GM19455 (cell line): ENCODE data around the gene CCSER1.
"Not testable (repeated sequence)": the region's sequence is repeated elsewhere in the genome, so short reads cannot be mapped to it uniquely, and the experiment has no call there.

Experiments used
- ATAC-seq: cut with Tn5 transposase; IDR thresholded peaks from one replicate; pipeline ENCODE4 v1.9.1; 2021; ENCODE audit not compliant: unreplicated experiment

The CCSER1 gene

DNA sequence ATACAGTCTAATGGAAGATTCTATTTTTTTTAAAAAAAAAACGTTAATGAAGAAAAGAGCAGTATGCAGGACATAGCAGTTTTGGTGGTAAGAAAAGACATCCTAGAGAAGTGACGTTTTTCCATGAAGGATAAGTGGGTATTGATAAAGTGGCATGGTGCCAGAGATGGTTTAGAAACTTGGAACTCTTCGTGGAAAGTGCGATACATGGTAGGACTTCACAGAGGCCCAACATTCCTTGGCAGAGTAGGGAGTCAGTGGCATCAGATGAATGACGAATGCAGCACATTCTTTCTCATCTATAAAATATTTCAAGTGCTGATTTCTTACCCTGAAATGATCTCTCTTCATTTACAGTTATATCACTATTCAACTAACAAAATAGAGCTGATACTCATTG is 298.7 kb downstream of the CCSER1 start:
- ATAC-seq = no peak

GRCh38 chr4:90438522-90438921 is 311.3 kb downstream of the CCSER1 start:
- no peak for ATAC-seq

GRCh38 chr4:90441770-90442169 is 314.6 kb downstream of the CCSER1 start:
- no peak for ATAC-seq

GRCh38 chr4:90442619-90443018 is 315.4 kb downstream of the CCSER1 start:
- ATAC-seq = no peak

DNA sequence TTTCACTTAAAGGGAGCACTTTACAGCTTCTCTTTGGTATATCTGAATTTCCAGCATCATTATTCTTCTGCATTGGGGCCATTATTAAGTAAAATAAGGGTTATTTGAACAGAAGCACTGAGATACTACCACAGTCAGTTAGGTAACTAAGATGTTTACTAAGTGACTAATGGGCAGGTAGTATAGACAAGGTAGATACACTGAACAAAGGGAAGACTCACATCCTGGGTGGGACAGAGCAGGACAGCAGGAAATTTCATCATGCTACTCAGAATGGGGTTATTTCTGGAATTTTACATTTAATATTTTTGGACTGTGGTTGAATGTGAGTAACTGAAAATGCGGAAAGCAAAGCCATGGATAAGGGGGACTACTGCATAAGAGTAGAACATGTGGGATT is 316.0 kb downstream of the CCSER1 start:
- ATAC-seq = no peak

DNA sequence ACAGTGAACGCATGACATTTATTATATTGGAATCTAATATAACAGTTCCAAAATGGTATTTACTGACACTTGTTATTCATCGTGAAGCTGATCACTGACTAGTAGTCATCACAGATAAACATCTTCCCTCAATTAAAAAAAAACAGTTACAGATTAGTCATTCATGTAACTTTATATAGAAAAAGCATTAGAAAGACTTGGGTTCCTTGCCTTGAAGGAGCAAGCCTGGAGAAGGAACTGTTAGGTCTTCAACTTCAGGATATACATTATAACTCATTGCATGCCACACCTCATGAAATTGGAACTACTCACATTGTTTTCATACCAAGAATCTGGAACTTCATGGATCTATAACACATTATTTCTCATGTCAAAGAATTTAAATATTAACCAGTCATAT is 317.7 kb downstream of the CCSER1 start:
- no peak for ATAC-seq

- no peak for ATAC-seq
Observed at GRCh38 chr4:90445380-90445779, 318.2 kb downstream of the CCSER1 start.

DNA sequence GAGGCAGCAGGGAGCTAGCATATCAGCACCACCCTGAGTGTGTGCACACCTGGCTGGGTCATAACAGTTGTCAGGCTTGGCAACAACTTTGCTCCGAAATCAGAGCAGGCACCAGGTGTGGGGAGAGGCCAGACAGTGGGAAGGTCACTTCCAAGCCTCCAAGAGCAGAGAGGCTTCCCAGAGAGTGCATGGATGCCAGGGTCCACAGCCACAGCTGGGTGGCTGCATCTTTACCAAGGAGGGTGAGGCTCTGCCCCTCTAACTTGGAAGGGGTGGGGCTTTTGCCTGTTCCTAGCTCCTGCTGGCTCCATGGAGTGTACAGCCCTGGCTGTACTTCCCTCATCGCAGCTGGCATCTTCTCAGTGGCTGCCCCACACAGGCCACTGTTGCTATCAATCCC is 322.4 kb downstream of the CCSER1 start:
- ATAC-seq = no peak

GRCh38 chr4:90456891-90457290 is 329.7 kb downstream of the CCSER1 start:
- ATAC-seq = no peak

DNA sequence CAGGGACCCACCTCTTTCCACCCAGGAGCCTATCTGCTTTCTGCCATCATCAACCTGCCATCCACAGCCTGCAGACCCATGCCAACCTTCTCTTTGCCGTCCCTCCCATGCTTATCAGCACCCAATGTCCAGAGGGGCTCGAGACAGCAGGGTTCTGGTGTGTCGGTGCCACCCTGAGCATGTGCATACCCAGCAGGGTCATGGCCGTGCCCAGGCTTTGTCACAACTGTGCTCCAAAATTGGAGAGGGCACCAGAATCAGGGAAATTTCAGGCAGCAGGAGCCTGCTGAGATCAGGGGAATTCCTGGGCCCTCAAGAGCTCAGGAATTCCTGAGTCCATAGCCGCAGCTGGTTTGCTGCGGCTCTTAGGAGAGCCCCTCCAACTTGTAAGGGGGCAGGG is 330.6 kb downstream of the CCSER1 start:
- no peak for ATAC-seq

- no peak for ATAC-seq
Observed at GRCh38 chr4:90458576-90458975, 331.4 kb downstream of the CCSER1 start.

DNA sequence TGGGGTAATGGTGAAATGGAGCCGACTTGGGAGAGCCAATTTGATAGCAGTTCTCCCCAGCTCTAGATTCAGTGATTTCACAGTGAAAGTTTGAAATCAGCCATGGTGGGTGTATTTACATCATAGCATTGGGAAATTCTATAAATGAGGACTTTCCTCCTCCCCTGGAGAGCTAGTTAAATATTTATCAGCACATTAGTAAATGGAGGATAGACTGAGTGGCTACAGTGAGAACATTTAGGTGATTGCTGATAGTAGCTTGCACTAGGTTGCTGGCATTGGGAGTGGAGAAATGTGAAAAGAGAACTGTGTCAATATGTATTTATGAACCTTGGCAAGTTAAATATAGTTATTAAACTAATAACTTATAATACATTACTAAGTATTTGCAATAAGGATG is 347.3 kb downstream of the CCSER1 start:
- no peak for ATAC-seq

DNA sequence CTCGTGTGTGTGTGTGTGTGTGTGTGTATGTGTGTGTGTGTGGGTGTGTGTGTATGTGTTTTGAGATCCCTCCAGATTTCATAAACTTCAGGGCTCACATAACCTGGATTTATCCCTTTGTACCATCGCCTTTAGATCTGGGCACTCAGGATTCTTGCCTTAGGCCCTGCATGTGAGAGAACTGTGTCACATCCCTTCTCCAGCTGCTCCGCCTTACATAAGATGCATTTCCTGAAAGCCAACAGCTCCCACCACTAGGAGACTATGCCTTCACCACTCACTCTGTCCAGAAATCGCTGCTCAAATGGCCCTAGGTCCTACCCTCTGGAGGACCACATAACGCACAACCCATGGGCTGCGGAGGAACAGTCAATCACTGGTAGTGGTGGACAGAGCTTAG is 348.8 kb downstream of the CCSER1 start:
- ATAC-seq = no peak

GRCh38 chr4:90476586-90476985 is 349.4 kb downstream of the CCSER1 start:
- ATAC-seq = no peak

DNA sequence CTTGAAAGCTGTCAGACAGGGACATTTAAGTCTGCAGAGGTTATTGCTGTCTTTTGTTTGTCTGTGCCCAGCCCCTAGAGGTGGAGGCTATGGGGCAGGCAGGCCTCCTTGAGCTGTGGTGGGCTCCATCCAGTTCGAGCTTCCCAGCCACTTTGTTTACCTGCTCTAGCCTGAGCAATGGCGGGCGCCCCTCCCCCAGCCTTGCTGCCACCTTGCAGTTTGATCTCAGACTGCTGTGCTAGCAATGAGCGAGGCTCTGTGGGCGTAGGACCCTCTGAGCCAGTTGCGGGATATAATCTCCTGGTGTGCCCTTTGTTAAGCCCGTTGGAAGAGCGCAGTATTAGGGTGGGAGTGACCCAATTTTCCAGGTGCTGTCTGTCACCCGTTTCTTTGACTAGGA is 357.7 kb downstream of the CCSER1 start:
- ATAC-seq = not testable (repeated sequence)

DNA sequence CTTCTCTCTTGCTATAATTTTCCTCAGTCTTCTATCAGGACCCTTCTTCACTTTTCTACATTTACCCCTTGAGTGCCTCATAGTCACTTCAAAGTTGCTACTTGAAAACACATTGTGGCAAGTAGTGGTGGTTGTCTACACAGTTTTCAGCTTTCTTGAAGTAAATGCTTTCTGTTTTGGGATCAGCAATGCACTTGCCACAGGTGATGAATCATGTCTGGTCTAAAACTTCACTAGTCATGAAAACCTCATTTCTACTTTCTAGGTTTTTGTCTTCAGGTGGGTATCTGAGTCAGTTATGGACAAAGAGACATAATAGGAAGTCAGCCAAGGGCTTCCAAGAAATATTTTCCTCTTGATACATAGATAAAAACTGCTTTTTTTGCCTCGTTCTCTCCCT is 359.2 kb downstream of the CCSER1 start:
- ATAC-seq = no peak

GRCh38 chr4:90495211-90495610 is 368.0 kb downstream of the CCSER1 start:
- ATAC-seq = no peak

GRCh38 chr4:90495936-90496335 is 368.7 kb downstream of the CCSER1 start:
- no peak for ATAC-seq

DNA sequence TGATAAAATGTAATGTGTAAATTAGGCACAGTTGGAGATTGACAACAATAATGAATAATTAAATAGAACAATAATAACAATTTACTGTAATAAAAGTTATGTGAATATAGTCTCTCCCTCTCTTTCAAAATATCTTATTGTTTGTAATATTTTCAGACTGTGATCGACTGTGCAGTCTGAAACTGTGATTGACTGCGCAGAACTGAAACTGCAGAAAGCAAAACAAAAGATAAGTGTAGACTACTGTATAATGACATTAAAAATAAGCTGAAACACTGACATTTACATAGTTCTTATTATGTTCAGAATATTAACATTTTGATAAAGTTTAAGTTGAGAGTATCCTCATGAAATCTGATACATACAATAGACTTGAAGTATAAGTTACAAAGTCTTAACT is 371.0 kb downstream of the CCSER1 start:
- no peak for ATAC-seq

DNA sequence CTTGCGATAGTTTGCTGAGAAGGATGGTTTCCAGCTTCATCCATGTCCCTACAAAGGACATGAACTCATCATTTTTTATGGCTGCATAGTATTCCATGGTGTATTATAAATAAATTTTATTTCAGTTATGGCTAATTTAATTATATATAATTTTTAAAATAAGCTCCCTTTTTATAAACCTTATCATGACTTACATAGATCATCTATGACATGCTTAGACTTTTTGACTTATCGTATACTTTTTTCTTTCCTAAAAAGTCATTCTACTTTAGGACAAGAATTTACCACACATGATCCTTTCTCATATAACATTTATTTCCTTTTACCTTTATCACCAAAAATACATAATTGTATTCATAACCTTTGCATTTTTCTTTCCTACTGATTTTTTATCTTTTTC is 376.5 kb downstream of the CCSER1 start:
- ATAC-seq = no peak

- no peak for ATAC-seq
Observed at GRCh38 chr4:90515191-90515590, 388.0 kb downstream of the CCSER1 start.

- ATAC-seq = no peak
Observed at GRCh38 chr4:90528551-90528950, 401.4 kb downstream of the CCSER1 start.

DNA sequence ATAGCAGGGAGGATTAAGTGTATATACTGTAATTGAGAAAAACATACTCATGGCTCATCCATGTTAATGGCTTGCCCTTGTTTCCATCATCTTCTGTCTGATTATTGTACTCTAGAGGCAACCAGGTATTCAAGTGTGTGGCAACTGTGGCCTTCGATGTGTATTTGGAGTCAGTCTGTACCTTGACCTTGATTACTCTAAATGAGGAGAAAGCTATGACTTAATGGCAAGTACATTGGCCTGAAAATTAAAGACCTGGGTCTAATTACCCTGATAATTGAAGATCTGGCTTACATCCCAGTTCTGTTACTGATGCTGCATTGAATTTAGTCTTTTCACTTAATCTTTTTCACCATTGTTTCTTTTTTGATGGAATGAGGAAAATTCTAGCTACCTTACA is 409.2 kb downstream of the CCSER1 start:
- no peak for ATAC-seq

DNA sequence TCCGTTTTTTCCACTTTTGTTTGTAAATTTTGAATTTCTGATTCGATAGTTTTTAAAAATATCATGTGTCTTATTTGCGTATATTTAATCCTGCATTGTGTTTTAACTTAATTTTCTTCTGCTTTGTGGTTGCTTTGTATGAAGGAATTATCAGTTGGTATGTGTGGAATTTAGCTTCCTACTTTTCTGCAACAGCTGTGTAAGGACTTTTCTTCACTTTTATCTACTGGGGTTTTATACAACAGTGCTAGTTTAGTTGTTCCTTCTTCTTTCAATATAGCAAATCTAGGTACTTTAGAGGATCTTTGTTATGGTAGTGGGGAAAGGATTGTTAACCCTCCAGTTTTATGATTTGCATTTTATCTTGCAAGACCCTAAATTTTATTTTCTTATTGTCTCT is 410.3 kb downstream of the CCSER1 start:
- no peak for ATAC-seq
